Left forelimb (tissue), 1 donor: ENCODE measurements around the gene NLRC5.

ENCODE experiments used
- DNase-seq: peaks from one replicate; pipeline ENCODE4 v3.0.0-alpha.2; 2018; ENCODE audit warnings: low spot score

NLRC5 gene, protein sequence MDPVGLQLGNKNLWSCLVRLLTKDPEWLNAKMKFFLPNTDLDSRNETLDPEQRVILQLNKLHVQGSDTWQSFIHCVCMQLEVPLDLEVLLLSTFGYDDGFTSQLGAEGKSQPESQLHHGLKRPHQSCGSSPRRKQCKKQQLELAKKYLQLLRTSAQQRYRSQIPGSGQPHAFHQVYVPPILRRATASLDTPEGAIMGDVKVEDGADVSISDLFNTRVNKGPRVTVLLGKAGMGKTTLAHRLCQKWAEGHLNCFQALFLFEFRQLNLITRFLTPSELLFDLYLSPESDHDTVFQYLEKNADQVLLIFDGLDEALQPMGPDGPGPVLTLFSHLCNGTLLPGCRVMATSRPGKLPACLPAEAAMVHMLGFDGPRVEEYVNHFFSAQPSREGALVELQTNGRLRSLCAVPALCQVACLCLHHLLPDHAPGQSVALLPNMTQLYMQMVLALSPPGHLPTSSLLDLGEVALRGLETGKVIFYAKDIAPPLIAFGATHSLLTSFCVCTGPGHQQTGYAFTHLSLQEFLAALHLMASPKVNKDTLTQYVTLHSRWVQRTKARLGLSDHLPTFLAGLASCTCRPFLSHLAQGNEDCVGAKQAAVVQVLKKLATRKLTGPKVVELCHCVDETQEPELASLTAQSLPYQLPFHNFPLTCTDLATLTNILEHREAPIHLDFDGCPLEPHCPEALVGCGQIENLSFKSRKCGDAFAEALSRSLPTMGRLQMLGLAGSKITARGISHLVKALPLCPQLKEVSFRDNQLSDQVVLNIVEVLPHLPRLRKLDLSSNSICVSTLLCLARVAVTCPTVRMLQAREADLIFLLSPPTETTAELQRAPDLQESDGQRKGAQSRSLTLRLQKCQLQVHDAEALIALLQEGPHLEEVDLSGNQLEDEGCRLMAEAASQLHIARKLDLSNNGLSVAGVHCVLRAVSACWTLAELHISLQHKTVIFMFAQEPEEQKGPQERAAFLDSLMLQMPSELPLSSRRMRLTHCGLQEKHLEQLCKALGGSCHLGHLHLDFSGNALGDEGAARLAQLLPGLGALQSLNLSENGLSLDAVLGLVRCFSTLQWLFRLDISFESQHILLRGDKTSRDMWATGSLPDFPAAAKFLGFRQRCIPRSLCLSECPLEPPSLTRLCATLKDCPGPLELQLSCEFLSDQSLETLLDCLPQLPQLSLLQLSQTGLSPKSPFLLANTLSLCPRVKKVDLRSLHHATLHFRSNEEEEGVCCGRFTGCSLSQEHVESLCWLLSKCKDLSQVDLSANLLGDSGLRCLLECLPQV (N-terminal part only)

DNA sequence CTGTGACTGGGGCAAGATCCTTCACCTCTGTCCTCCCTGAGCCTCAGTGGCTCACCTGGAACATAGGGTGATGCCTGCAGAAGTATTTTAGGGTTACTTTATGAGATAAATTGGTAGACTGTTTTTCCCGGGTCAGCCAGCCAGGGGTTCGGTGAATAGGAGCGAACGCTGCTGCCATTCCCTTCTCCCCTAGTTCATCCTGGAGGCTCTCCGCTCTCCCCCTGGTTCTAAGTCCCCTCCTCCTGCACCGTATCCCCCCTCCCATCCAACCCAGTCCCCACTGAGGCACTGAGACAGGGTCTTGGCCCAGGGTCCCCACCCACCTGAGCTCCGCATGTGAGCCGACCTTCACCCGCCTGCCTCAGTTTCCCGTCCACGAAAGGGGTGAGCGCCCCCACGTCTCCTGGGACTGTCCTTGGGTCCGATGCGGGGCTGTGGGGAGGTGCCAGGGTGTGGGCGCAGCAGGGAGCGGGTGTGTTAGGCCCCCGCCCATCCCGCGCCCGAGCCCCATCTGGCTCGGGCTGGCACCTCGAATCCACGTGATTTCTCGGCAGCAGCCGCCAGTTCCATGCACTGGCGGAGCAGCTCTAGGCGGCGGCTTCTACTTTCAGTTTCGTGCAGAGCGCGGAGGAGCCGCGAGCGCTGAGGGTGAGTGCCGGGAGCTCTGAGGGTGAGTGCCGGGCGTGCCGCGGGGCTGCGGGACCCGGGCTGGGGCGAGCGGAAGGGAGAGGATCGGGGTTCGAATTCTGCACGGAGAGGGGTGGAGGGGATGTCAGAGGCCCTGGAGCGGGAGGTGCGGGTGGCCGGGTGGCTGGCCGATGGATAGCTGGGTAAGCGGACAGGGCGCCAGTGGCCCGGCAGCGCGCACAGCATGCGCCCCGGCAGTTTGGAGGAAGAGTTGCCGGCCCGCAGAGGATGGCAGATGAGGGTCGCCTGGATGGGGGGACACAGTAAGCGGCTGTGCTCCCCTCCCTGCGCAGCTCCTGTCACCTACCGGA, at the start of gene NLRC5:
Gene NLRC5 (plus strand): TSS at position 610 of the 998 bp plus-strand sequence. CDS start 31,156 bp downstream, outside the sequence.
- DNase-seq: peak; percentile 88

DNA sequence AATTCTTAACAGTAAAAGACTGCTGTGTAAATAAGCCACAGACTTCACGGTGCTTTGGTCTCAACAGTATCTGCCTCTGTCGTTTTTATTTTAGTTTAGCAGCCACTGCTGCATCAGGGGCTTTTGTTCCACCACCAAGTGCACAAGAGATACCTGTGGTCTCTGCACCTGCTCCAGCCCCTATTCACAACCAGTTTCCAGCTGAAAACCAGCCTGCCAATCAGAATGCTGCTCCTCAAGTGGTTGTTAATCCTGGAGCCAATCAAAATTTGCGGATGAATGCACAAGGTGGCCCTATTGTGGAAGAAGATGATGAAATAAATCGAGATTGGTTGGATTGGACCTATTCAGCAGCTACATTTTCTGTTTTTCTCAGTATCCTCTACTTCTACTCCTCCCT, 49.6 kb upstream of the NLRC5 start:
- DNase-seq: no peak

DNA sequence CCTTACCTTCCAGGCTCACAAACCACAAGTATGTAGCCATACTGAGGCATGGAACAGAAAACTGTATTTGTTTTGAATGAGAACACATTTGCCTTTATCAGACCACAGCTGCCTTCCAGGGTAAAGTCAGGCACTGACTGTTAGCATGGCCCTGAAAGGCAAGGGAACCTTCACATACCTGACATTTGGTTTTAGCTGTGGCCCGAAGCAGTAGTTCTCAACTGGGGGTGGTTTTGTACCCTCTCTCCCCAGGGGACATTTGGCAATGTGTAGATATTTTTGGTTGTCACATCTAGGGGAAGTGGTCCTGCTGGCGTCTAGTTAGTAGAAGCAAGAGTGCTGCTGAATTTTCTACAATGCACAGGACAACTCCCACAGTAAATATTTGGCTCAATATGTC, 48.3 kb upstream of the NLRC5 start:
- no peak for DNase-seq

DNA sequence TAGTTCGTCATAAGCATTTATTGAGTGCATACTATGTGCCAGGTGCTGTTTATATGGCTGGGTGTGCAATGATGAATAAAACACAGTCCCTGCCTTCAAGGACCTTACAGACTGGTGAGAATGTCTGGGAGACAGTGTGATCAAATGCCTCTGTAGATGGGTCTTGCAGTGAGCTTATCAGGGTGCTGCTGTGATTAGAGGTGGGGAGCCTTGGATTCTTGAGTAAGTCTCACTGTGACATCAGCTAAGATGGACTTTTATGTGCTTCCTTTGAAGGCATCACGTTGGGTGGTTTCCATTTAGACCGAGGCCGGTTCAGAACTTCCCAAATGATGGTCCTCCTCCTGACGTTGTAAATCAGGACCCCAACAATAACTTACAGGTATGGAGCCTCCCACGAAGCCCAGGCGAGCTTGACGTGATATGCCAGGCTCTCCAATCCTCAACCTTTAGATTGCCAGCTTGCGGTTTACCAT, 47.5 kb upstream of the NLRC5 start:
- DNase-seq: no peak

DNA sequence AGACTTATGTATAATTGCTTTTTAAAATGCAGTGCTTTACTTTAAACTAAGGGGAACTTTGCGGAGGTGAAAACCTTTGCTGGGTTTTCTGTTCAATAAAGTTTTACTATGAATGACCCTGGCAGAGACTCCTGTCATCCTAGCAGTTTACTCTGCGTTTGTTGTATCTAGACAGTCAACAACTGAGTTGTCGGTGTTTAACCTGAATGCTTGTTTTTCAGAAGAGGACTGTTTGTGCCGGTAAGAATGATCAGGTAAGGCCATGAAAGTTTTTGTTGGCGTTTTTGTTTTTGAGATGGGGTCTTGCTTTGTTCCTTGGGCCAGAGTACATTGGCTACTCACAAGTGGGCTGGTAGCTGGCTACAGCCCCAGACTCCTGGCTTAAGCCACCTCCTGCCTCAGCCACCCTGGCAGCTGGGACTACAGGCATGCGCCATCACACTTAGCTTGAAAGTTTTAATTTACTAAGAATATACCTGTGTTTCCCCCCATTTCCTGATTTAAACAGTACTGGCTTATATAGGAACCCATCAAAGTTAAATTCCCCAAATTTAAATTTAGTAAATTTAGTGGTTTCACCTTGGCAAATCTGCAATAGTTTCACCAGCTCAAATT, 45.5 kb upstream of the NLRC5 start:
- DNase-seq: no peak

DNA sequence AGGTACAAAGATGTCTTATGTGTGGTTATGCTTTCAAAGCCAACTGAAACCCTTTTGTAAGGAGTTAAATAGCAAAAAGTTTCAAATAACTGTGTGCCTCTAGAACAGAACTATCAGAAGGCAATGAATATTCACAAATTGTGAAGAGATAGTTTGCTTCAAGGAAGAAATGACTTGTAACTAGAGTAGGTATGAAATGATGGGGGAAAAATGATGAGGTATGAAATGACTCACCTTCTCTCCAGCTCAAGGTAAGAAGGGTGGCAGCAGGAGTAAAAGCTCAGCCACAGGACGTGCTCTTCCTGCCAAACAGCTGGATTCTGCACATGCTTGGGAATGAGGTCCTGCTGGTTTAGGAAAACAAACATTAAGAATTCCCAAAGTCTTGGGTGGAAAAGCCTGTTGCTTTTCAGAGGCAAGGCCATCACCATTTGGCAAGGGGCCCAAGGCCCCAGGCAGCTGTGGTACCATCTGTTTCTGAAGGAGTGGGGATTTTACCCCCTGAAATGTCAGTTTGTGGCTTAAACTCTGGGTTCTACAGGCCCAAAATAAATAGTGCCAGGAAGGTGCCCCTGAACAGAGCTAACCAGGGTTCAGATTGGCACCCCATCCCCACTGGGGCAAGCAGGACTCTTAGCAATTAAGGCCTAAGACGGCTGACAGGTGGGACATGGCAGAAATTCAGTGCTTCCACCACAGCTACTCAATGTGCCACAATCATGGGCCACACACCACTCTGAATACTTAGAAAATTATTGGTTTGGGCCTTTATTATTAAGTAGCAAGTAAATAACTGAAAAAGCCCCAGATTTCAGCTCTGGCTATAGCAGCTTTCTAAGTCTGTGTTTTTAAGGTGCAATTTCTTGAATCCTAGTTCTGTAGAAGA, 44.2 kb upstream of the NLRC5 start:
- DNase-seq: no peak

DNA sequence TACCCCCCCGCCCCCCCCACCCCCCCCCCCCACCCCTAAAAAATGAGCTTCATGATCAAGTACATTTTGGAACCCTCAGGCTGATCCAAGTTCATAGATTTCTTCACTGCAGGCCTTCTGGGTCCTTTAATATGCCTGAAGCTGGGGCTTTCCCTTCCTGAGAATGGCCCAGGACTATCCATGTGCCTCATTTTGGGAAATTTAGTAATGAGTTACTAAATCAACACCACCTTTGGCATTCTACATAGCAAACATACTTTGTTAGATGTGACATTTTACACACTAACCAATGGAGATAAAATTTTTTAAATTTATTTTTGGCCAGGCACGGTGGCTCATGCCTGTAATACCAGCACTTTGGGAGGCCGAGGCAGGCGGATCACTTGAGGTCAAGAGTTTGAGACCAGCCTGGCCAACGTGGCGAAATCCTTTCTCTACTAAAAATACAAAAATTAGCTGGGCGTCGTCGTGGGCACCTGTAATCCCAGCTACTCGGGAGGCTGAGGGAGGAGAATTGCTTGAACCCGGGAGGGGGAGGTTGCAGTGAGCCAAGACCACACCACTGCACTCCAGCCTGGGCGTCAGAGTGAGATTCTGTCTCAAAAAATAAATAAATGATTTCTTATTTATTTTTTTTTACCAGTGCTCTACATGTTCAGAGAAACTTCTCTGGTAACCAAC, 43.4 kb upstream of the NLRC5 start:
- no peak for DNase-seq

DNA sequence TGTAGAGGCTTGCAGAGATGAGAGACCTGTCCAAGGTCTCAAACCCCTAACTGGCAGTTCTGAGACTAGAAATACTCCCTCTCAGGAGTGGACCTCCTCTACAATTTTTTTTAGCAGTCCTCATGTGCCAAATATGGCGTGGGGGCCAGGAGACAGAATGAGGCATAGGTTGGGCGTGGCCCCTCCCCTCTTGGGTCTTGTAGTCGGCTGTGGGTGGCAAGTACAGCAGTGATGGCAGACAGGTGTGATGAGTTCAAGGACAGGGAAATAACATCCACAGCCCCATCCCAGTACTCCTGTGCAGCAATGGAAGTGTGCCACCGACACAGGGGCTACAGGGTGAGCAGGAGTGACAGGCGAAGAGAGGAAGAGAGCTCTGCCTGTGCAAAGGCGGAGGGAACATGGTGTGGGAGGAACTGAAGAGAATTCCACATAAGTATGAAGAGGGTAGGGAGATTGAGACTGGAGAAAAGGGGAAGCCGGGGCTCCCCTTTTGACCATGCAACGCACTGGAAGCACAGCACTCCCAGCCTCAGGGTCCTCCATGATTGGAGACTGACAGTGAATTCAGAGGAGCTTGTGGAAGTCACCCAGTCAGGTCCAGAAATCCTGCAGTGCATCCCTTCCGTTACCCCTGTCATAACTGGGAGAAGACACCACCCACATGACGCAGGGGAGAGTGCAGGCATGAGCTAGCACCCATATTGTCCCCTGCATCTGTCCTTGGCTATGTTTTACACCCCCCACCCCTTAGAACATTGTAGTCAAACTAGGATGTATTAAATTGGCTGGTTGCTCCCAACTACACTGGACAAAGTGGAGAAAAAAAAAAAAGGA, 42.4 kb upstream of the NLRC5 start:
- no peak for DNase-seq

DNA sequence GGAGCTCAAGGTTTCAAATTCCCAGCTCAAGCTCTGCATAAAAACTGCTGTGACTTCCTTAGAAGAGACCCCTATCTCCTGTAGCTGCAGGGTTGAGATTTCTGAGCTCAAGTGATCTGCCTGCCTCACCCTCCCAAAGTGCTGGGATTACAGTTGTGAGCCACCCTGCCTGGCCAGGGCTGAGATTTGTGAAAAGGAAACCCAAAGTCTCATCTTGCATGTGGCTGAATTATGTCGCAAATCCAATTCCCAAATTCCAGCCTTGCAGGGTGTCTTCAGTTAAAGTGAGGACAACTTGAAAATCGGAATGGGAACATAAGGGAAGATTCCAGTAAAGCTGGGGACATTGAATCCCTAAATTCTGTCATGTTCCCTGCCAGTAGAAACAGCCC, 41.8 kb upstream of the NLRC5 start:
- no peak for DNase-seq

DNA sequence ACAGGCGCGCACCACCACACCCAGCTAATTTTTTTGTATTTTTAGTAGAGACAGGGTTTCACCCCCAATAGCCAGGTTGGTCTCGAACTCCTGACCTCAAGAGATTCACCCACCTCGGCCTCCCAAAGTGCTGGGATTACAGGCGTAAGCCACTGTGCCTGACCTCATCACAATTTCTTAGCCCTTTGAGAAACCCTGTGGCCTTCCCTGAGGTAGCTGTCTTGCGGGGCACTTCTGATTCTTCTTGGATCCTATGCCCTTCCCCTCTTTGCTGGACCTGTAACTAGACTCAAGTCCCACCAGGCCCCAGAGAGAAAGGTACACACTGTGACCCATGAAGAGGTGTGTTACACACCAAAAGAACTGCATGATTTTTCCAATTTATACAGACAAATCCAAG, 41.1 kb upstream of the NLRC5 start:
- DNase-seq: no peak

DNA sequence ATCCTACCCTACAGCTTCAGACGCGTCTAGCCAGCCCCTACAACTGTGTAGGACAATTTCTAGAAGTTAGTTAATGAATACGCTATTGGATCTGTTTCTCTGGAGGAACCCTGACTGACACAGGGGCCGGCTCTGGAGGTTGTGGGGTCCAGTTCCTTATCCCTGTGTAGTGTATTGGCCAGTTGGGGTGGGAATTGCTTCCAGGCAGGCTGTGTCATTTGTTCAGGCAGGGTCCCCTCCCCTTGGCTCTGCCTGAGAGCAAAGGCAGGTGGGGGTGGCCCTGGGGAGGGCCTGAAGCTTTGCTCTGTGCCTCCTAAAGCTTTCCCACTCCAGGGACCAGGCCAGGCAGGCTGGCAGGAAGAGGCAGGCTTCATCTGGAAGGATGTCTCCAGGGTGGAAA, 39.3 kb upstream of the NLRC5 start:
- DNase-seq: no peak

DNA sequence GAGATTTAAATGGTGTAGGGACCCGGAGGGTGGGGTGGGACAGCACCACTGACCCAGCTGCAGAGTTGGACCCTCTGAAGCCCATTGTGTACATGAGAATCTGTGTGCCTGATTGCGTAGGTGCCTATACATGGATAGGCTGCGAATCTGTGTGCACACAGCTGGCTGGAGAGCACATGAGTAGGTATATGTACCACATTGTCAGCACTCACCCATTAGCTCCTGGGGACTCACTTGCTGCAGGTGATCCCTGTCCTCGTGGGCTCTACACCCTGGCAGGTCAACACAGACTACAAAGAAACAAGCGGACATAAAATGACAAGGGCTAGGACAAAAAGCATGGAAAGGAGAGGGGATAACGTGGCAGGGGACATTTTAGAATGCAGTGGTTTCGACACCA, 38.9 kb upstream of the NLRC5 start:
- DNase-seq: no peak

DNA sequence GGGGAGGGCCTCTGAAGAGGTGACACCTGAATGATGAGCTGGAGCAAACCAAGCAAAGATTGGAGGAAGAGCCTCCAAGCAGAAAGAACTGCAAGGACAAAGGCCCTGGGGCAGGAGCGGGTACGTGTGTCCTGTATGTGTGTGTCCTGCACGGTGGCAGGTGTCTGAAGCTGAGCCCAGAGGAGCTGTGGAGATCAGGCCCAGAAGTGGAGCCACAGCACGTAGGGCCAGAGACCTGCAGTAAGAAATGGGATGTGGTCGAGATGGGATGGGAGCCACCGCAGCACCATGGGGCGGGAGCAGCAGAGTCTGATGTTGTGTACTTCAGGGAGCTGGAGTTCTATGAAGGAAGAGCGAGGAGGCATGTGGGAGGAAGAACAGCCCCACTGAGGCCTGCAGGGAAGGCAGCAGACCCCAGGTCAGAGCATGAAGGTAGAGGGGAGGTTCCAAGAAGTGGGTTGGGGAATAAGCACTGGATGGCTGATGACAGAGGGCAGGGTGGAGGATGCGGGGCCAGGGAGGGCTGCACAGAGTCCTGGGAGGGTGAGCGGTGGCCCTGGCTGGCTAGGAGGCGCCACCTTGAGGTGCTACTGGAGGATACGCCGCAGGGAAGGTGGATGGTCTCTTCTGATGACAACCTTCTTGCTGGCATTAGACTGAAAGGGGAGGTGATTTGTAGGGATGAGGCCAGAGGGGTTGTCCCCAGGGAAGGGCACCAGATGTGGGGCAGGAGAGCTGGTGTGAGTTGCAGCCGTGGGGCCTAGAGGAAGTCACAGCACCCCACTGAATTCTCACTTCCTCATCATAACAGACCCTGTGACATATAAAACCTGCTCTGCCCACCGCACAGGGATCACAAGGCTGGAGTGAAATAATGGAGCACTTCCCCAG, 38.2 kb upstream of the NLRC5 start:
- no peak for DNase-seq

DNA sequence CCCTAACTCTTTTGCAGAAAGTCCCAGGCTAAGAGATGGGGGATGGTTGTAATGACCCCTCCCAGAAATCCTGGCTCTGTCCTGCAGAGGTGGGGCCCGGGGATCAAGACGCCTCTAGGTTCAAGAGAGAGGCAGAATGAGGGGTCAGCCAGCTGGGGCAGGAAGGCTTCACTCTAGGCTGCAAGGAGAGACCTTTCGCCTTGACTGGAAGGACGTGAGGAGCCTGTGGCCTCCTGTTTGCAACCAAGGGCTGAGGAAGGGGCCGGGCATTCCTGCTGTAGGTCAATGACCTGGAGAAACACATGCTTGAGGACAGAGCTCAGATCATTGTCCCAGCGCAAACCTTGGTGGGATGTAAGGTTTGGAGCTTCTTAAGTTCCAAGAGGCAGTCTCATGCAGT, 36.4 kb upstream of the NLRC5 start:
- no peak for DNase-seq

DNA sequence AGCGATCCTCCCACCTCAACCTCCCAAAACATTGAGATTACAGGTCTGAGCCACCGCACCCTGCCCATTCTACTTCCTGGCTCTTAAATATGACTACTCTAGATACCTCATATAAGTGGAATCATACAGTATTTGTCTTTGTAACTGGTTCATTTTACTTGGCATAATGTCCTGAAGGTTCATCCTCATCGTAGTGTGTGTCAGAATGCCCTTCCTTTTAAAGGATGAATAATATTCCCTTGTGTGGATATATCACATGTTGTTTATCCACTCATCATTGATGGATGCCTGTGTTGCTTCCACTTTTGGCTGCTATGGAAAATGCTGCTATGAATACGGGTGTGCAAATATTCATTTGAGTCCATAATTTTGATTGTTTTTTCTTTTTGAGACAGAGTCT, 33.3 kb upstream of the NLRC5 start:
- DNase-seq: no peak

DNA sequence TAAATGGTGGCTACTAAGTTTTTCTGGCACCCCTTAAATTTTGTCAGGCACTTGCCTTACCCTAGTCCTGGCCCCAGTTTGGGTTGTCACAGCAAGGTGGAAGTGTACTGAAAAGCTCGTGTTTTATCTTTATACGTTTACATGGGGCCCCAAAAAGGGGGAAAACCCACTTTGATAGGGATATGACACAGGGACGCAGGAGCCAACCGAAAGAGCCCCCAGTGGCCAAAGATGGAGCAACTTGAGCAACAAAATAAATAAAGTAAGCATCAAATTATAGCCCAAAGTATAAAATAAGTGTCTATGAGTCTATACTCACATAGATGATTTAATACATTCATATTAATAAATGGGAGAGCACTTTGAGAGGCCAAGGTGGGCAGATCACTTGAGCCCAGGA, 32.6 kb upstream of the NLRC5 start:
- DNase-seq: no peak

DNA sequence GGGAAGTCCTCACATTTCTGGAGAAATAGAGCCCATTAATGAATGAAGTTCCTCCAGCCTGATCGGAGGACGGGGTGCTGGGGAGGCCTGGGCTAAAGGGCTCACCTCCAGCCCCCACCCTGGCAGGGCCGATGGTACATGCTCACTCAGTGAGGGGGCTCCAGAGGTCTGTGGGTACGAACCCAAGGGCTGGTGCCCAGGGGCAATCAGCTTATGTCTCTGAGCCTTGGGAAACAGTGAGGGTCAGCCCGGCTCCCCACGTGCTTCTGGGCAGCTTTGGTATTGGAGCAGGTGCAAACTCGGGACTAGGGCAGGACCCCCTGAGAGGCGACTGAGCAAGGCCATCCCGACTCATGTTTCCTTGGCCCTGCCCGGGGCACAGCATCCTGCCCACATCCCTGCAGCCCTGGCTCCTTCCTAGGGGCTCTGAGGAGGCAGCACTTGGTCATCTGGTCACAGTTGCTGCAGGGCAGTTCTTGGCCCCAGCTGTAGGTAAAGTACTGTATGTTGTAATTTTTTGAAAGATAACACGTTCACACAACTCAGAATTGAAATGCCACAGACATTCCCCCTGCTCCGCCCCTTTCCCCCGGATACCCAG, 28.6 kb upstream of the NLRC5 start:
- no peak for DNase-seq
